Measurements from ENCODE around the gene GLG1. TPM values are rescaled to one million over a fixed set of nuclear protein-coding genes. Genes with fewer than 3 reads are reported as not detected.
"Not testable (repeated sequence)": the region's sequence is repeated elsewhere in the genome, so short reads cannot be mapped to it uniquely, and the experiment has no call there.

Gene GLG1
- total and polyA plus RNA-seq, 4 donors: 22.2 to 71.5 (median 47.9) TPM

DNA sequence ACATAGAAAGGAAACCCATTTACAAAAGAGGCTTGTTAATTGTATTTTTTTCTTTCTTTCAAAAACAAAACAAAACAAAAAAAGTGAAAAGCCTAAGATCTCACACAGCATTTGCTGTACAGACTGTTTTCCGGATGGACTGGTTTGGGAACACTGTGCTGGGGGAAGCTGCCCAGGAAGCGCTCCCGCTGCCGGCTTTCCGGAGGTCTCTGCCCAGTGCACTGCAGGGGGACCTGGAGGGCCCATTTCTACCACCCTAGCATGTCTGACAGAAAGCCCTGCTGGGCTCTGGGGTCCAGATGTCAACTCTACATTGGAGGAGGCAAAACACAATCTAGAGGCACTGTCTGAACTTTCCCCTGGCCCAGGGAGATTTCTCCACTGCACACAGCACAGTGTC is 159.3 kb downstream of the GLG1 start:
- Histone ChIP-seq H3K27me3 (ENCODE audit: control insufficient read depth in 4 of 4, insufficient read depth in 4 of 4, low read length in 3 of 4) (no peaks in the 10 kb centered on the region), H3K9me3 (ENCODE audit: control insufficient read depth in 4 of 4, low read length in 3 of 4) (no peaks in the 10 kb centered on the region), H3K27ac (ENCODE audit: low read depth in 1 of 2, low read length in 2 of 2) (no peak overlapping the region), H3K4me3 (ENCODE audit: low read depth in 1 of 3, low read length in 3 of 3) (no peak overlapping the region), H3K4me1 (ENCODE audit: control insufficient read depth in 4 of 4, insufficient read depth in 4 of 4, low read length in 3 of 4) (peaks cover 0 to 4% (median 0%) of the 10 kb centered on the region in 4 donors), H3K36me3 (ENCODE audit: control insufficient read depth in 4 of 4, insufficient read depth in 3 of 4, low read depth in 1 of 4, low read length in 3 of 4) (peaks cover 2 to 18% (median 17%) of the 10 kb centered on the region in 4 donors), H3K9ac (ENCODE audit: low read depth in 1 of 2, low read length in 2 of 2) (no peak overlapping the region)
- WGBS: 89% methylated on average over 5 of the region's 5 CpGs
- TF ChIP-seq GABPA (IDR thresholded peaks at IDR 0.05 in 1 of 2, conservative IDR thresholded peaks at IDR 0.05 in 1 of 2): no peak
- TF ChIP-seq NR2F2 (IDR thresholded peaks at IDR 0.05): peak; percentile 37
- DNase-seq (ENCODE audit: low spot score): no peak

GRCh38 chr16:74446866-74447265 is 160.0 kb downstream of the GLG1 start:
- Histone ChIP-seq H3K9me3 (ENCODE audit: control insufficient read depth in 4 of 4, low read length in 3 of 4) (no peaks in the 10 kb centered on the region), H3K27me3 (ENCODE audit: control insufficient read depth in 4 of 4, insufficient read depth in 4 of 4, low read length in 3 of 4) (no peaks in the 10 kb centered on the region), H3K27ac (ENCODE audit: low read depth in 1 of 2, low read length in 2 of 2) (no peak overlapping the region), H3K4me1 (ENCODE audit: control insufficient read depth in 4 of 4, insufficient read depth in 4 of 4, low read length in 3 of 4) (peaks cover 0 to 4% (median 0%) of the 10 kb centered on the region in 4 donors), H3K9ac (ENCODE audit: low read depth in 1 of 2, low read length in 2 of 2) (no peak overlapping the region), H3K4me3 (ENCODE audit: low read depth in 1 of 3, low read length in 3 of 3) (no peak overlapping the region), H3K36me3 (ENCODE audit: control insufficient read depth in 4 of 4, insufficient read depth in 3 of 4, low read depth in 1 of 4, low read length in 3 of 4) (peaks cover 2 to 13% (median 12%) of the 10 kb centered on the region in 4 donors)
- TF ChIP-seq FOXA2 (IDR thresholded peaks at IDR 0.05): no peak
- TF ChIP-seq NR2F2 (IDR thresholded peaks at IDR 0.05): no peak
- TF ChIP-seq JUND (IDR thresholded peaks at IDR 0.05): no peak
- TF ChIP-seq HNF4G (IDR thresholded peaks at IDR 0.05): no peak
- no peak for TF ChIP-seq SP1 (IDR thresholded peaks at IDR 0.05)
- TF ChIP-seq, protein P1, sequence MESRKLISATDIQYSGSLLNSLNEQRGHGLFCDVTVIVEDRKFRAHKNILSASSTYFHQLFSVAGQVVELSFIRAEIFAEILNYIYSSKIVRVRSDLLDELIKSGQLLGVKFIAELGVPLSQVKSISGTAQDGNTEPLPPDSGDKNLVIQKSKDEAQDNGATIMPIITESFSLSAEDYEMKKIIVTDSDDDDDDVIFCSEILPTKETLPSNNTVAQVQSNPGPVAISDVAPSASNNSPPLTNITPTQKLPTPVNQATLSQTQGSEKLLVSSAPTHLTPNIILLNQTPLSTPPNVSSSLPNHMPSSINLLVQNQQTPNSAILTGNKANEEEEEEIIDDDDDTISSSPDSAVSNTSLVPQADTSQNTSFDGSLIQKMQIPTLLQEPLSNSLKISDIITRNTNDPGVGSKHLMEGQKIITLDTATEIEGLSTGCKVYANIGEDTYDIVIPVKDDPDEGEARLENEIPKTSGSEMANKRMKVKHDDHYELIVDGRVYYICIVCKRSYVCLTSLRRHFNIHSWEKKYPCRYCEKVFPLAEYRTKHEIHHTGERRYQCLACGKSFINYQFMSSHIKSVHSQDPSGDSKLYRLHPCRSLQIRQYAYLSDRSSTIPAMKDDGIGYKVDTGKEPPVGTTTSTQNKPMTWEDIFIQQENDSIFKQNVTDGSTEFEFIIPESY (IDR thresholded peaks at IDR 0.05): no peak
- TF ChIP-seq HNF4A (conservative IDR thresholded peaks at IDR 0.05): no peak
- no peak for TF ChIP-seq RXRA (IDR thresholded peaks at IDR 0.05)
- no peak for TF ChIP-seq REST (IDR thresholded peaks at IDR 0.05)
- TF ChIP-seq CTCF (IDR thresholded peaks at IDR 0.05; ENCODE audit: low read depth, low read length, missing input control): no peak
- no peak for DNase-seq (ENCODE audit: low spot score)
- 98% methylated on average over 8 of the region's 8 CpGs for WGBS

- WGBS: 99% methylated on average over 13 of the region's 13 CpGs
Observed at GRCh38 chr16:74443624-74444346, 163.1 kb downstream of the GLG1 start.

More at GRCh38 chr16:74443624-74444346, 163.1 kb downstream of the GLG1 start:
- not testable (repeated sequence) for H3K36me3 ChIP-seq (ENCODE audit: control insufficient read depth in 4 of 4, insufficient read depth in 3 of 4, low read depth in 1 of 4, low read length in 3 of 4); H3K9ac ChIP-seq (ENCODE audit: low read depth in 1 of 2, low read length in 2 of 2); DNase-seq (ENCODE audit: low spot score); H3K27me3 ChIP-seq (ENCODE audit: control insufficient read depth in 4 of 4, insufficient read depth in 4 of 4, low read length in 3 of 4); H3K27ac ChIP-seq (ENCODE audit: low read depth in 1 of 2, low read length in 2 of 2); H3K4me1 ChIP-seq (ENCODE audit: control insufficient read depth in 4 of 4, insufficient read depth in 4 of 4, low read length in 3 of 4); H3K4me3 ChIP-seq (ENCODE audit: low read depth in 1 of 3, low read length in 3 of 3); H3K9me3 ChIP-seq (ENCODE audit: control insufficient read depth in 4 of 4, low read length in 3 of 4)
